ENCODE data around the gene ACVR1.

- no peak for TF ChIP-seq ZNF8 (CRISPR knock-in tag; IDR thresholded peaks at IDR 0.05)
- TF ChIP-seq ARNTL (CRISPR knock-in tag; IDR thresholded peaks at IDR 0.05; ENCODE audit: borderline replicate concordance, low read depth): no peak
- TF ChIP-seq, protein P1, sequence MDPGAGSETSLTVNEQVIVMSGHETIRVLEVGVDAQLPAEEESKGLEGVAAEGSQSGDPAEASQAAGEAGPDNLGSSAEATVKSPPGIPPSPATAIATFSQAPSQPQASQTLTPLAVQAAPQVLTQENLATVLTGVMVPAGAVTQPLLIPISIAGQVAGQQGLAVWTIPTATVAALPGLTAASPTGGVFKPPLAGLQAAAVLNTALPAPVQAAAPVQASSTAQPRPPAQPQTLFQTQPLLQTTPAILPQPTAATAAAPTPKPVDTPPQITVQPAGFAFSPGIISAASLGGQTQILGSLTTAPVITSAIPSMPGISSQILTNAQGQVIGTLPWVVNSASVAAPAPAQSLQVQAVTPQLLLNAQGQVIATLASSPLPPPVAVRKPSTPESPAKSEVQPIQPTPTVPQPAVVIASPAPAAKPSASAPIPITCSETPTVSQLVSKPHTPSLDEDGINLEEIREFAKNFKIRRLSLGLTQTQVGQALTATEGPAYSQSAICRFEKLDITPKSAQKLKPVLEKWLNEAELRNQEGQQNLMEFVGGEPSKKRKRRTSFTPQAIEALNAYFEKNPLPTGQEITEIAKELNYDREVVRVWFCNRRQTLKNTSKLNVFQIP (CRISPR knock-in tag; IDR thresholded peaks at IDR 0.05; ENCODE audit: borderline replicate concordance, low read depth): no peak
- TF ChIP-seq RARB (CRISPR knock-in tag; IDR thresholded peaks at IDR 0.05): no peak
- TF ChIP-seq CSDC2 (CRISPR knock-in tag; IDR thresholded peaks at IDR 0.05): no peak
- no peak for TF ChIP-seq ZNF565 (CRISPR knock-in tag; conservative IDR thresholded peaks at IDR 0.05; ENCODE audit: low read depth)
- TF ChIP-seq TOX (CRISPR knock-in tag; IDR thresholded peaks at IDR 0.05; ENCODE audit: borderline replicate concordance): no peak
- TF ChIP-seq, protein P2, sequence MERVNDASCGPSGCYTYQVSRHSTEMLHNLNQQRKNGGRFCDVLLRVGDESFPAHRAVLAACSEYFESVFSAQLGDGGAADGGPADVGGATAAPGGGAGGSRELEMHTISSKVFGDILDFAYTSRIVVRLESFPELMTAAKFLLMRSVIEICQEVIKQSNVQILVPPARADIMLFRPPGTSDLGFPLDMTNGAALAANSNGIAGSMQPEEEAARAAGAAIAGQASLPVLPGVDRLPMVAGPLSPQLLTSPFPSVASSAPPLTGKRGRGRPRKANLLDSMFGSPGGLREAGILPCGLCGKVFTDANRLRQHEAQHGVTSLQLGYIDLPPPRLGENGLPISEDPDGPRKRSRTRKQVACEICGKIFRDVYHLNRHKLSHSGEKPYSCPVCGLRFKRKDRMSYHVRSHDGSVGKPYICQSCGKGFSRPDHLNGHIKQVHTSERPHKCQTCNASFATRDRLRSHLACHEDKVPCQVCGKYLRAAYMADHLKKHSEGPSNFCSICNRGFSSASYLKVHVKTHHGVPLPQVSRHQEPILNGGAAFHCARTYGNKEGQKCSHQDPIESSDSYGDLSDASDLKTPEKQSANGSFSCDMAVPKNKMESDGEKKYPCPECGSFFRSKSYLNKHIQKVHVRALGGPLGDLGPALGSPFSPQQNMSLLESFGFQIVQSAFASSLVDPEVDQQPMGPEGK (CRISPR knock-in tag; IDR thresholded peaks at IDR 0.05; ENCODE audit: borderline replicate concordance): no peak
- TF ChIP-seq, protein P3, sequence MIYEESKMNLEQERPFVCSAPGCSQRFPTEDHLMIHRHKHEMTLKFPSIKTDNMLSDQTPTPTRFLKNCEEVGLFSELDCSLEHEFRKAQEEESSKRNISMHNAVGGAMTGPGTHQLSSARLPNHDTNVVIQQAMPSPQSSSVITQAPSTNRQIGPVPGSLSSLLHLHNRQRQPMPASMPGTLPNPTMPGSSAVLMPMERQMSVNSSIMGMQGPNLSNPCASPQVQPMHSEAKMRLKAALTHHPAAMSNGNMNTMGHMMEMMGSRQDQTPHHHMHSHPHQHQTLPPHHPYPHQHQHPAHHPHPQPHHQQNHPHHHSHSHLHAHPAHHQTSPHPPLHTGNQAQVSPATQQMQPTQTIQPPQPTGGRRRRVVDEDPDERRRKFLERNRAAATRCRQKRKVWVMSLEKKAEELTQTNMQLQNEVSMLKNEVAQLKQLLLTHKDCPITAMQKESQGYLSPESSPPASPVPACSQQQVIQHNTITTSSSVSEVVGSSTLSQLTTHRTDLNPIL (CRISPR knock-in tag; IDR thresholded peaks at IDR 0.05; ENCODE audit: low read depth): no peak
- TF ChIP-seq ISL1 (CRISPR knock-in tag; IDR thresholded peaks at IDR 0.05): no peak
- TF ChIP-seq TSHZ2 (CRISPR knock-in tag; IDR thresholded peaks at IDR 0.05): no peak
- TF ChIP-seq TCF4 (CRISPR knock-in tag; IDR thresholded peaks at IDR 0.05; ENCODE audit: borderline replicate concordance): no peak
Measured at GRCh38 chr2:157857881-157858280, 18.2 kb downstream of the ACVR1 start.

All from SK-N-SH treated with all-trans-retinoic acid at 6 μM for 48 hours (cell line).